LNCaP clone FGC (cell line): ENCODE data around the gene HOTAIR.

ENCODE experiments used
- DNase-seq: peaks from one replicate; pipeline ENCODE4 v3.0.0-alpha.2; 2011; ENCODE audit warnings: low read depth
- H3K4me3 ChIP-seq: 2 replicates; pipeline ENCODE4 v1.5.1; 2011; ENCODE audit warnings: mild to moderate bottlenecking, low read depth, low read length, control low read depth
- CTCF ChIP-seq: IDR thresholded peaks from 2 replicates; pipeline ENCODE4 v1.5.1; 2012; ENCODE audit warnings: mild to moderate bottlenecking; ENCODE audit not compliant: control insufficient read depth, insufficient read depth; ENCODE audit errors: extremely low read depth

The HOTAIR gene

GRCh38 chr12:53953831-53954693, 20.7 kb downstream of the HOTAIR start:
- DNase-seq = no peak
- H3K4me3 ChIP-seq = peak overlapping the region; percentile 46
- TF ChIP-seq CTCF = no peak

- no peak overlapping the region for H3K4me3 ChIP-seq
- DNase-seq = no peak
- no peak for TF ChIP-seq CTCF
Observed at GRCh38 chr12:53952871-53953734, 21.7 kb downstream of the HOTAIR start.

- TF ChIP-seq CTCF = no peak
- H3K4me3 ChIP-seq = no peak overlapping the region
- DNase-seq = no peak
Observed at GRCh38 chr12:53952335-53952694, 22.4 kb downstream of the HOTAIR start.

- H3K4me3 ChIP-seq = no peak overlapping the region
- DNase-seq = no peak
- TF ChIP-seq CTCF = no peak
Observed at GRCh38 chr12:53951577-53952334, 23.0 kb downstream of the HOTAIR start.

GRCh38 chr12:53950789-53951576, 23.8 kb downstream of the HOTAIR start:
- no peak for TF ChIP-seq CTCF
- no peak for DNase-seq
- no peak overlapping the region for H3K4me3 ChIP-seq

- no peak overlapping the region for H3K4me3 ChIP-seq
- TF ChIP-seq CTCF = no peak
- no peak for DNase-seq
Observed at GRCh38 chr12:53950437-53950773, 24.3 kb downstream of the HOTAIR start.
